Muscle of back (tissue), 11 donors: ENCODE measurements around the gene FOXN3. TPM values are rescaled to one million over a fixed set of nuclear protein-coding genes. Genes with fewer than 3 reads are reported as not detected.
"Not testable (repeated sequence)": the region's sequence is repeated elsewhere in the genome, so short reads cannot be mapped to it uniquely, and the experiment has no call there.

Experiments used
- DNase-seq, 3 donors: peaks; one replicate each; pipeline versions ENCODE4 v3.0.0 to v3.0.0-alpha.2; 2013
- polyA plus RNA-seq, 10 donors: library from polyadenylated mRNA; unstranded; fragments of 120-200 nt; gene quantifications; one replicate each; pipeline ENCODE4 v1.2.1, GENCODE V29; 2013; ENCODE audit not compliant: insufficient read length in 10 of 10

The FOXN3 gene
- polyA plus RNA-seq, 10 donors = 58.4 to 84.8 (median 68.2) TPM

GRCh38 chr14:89255852-89256251, 161.2 kb downstream of the FOXN3 start:
- DNase-seq = no peak

DNA sequence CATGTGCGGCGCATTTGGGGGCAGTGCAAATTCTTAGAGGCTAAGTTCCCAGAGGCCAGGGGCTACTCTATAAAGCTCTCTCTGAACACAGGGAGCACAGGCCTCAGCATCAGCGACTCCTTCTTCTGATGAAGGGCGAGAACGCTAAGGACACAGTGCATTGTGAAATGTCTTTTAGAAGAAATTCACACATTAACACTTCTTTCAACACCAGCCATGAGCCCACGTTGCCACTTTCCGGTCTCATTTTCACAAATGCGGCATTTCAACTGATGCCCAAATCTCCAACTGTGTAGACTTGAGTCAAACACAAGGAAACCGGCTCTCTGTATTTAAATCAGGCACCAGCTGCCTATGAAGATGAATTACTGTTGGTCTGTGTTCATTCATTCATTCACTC, 162.0 kb downstream of the FOXN3 start:
- no peak for DNase-seq

DNA sequence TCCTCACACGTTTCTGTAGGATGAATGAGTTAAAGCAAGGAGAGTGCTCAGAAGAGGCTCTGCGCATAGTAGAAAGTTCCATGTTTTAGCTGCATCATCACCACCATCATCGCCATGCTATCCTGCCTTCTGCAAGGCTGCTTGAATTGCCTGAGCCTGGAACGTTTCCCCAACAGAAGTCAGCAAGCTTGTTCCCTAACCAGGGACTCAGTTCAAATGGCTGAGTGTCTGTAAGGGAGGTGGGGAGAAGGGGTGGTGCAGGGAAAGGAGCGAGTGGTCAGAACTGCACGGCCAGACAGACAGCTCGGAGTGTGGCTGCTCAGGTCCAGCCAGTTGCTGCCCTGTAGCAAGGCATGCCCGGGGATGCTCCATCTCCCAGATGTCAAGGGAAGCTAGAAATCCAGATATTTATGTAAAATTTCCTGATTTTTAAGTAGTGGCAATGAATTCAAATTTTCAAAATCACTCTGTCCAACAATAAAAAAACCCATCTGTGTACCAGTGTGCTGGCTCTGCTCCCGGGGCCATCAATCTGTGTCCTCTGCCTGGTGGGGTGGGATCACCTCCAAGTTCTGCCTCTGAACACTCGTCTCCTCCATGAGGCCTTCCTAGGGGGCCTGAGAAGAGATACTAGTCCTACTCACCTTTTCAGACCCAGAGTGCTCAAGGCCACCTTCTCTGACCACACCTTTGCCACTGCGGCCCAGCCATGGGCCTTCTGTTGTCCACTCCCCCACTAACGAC, 162.7 kb downstream of the FOXN3 start:
- no peak for DNase-seq

DNA sequence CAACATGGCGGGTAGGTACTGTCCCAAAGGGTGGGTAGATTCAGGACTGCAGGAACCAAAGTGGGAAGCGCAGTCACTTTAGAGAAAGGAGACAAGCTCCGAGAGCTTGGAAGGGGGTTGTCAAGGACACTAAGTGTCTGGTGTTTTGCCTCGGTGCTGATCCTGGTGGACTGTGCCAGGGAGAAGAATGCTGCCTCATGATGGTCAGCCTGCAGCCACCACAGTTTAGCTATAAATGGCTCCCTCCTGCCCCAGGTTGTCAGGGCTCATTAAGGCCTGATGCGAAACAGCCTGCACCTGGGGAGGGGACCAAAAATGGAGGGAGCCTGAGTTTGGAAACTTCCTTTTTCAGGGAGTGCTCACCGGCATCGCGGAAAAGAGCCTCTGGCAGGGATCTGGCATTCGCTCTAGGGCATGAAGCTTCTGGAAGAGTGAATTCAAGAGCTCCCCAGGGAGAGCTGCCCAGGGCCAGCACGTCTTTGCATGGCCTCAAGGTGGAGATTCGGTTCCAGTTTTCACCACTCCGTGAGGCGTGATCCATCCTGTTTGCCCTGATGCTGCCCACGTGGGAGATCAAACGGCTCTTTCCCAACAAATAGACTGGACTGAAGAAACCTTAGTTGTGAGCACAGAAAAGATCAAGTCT, 164.0 kb downstream of the FOXN3 start:
- DNase-seq = no peak

GRCh38 chr14:89251061-89251460, 166.0 kb downstream of the FOXN3 start:
- DNase-seq = no peak

DNA sequence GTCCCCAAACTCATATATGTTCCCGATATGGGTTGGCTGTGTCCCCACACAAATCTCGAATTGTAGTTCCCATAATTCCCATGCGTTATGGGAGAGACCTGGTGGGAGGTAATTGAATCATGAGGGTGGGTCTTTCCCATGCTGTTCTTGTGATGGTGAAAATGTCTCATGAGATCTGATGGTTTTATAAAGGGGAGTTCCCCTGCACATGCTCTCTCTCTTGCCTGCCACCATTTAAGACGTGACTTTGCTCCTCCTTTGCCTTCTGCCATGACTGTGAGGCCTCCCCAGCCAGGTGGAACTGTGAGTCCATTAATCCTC, 166.4 kb downstream of the FOXN3 start:
- DNase-seq = not testable (repeated sequence)

- no peak for DNase-seq
These were observed 166.9 kb downstream of the FOXN3 start for GRCh38 chr14:89249972-89250654.

GRCh38 chr14:89249065-89249695, 167.9 kb downstream of the FOXN3 start:
- peak in 1 of 3 donors; percentile 34 for DNase-seq

- no peak for DNase-seq
These were observed 168.5 kb downstream of the FOXN3 start for GRCh38 chr14:89248411-89249064.

DNA sequence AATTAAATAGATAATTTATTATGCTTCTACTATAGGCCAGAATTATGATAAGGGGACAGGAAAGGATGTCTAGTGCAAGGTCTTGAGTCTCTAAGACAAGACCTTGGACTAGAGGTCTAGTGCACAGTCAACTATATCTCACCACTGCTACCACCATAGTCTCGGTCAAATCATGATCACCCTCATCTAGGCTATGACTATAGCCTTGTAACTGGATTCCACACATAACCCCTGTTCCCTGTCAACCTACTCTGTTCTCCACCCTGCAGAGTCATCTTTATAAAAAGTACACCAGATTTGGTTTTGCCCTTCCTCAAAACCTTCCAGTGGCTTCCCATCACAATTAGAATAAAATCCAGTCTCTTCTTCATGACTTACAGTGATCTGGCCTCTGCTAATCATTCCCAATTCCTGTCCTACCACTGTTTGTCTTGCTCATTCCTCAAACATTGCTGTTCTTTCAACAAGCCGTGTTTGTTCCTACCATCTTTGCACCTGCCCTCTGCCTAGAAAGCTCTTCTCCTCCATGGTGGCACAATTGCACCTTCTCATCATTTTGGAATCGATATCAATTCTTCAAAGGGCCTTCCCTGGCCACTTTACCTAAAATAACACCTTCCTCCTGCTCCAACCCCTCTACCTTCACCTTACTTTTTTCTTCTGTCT, 169.4 kb downstream of the FOXN3 start:
- DNase-seq = no peak

- no peak for DNase-seq
These were observed 170.7 kb downstream of the FOXN3 start for GRCh38 chr14:89246290-89246689.

GRCh38 chr14:89245802-89246201, 171.2 kb downstream of the FOXN3 start:
- no peak for DNase-seq

- no peak for DNase-seq
These were observed 172.3 kb downstream of the FOXN3 start for GRCh38 chr14:89244720-89245119.

DNA sequence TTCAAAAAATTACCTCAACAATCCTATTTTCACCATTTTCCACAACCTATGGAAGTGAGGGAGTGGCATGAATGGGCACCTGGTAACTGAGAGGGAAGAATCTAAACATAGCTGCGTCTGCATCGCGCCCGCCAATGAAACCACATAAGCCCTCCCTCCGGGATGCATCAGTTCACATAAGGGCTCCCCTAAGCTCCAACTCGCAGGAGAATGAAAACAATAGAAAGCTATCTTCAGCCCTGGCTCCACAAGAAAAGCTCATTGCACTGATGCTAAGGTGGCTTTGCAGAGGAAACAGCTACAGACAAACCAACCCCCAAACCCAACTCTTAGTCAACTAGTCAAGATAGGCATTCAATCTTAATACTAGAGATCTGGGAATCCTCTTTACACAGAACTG, 173.3 kb downstream of the FOXN3 start:
- DNase-seq = no peak

DNA sequence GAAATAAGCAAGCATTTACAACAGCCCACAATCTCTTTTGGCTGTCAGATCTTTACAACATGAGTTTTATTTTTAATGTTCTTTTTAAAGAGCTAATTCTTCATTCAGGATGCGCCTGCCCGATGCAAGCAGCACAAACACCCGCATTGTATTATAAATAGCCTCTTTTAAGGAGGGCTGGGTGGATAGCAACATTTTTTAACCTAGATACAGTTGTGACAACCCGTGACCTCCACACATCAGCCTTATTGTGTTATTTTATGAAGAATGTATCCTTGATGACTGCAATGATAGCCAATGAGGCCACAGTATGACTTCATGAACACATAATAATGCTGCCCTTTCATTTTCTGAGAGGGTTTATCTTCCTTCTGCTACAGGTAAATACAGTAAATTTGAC, 173.7 kb downstream of the FOXN3 start:
- no peak for DNase-seq

DNA sequence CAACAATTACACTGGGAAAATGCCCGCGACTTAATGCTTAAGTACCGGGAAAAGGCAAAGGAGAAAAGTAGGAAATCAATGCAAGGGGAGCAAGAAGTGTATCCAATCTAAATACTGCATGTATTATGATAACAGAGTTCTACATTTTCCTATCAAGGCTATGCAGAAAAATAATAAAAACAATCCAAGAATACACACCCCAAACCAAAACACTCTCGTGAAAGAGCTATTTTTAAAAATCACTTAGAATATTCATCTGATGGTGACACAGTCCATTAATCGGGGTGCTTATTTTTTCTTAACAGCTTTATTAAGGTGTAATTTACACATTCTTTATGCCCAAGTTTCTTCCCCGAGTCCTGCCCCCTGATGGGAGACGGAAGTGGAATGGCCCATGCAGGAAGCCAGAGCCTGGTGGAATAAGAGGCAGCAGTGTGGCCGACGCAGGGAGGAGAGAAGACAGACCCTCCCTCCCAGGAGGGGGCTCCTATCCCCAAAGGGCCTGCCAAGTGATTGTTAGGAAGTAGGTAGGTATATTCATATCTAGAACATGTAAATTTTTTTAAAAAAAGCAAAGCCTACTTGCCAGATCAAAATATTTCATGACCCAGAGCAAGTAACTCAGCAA, 174.3 kb downstream of the FOXN3 start:
- DNase-seq = no peak

DNA sequence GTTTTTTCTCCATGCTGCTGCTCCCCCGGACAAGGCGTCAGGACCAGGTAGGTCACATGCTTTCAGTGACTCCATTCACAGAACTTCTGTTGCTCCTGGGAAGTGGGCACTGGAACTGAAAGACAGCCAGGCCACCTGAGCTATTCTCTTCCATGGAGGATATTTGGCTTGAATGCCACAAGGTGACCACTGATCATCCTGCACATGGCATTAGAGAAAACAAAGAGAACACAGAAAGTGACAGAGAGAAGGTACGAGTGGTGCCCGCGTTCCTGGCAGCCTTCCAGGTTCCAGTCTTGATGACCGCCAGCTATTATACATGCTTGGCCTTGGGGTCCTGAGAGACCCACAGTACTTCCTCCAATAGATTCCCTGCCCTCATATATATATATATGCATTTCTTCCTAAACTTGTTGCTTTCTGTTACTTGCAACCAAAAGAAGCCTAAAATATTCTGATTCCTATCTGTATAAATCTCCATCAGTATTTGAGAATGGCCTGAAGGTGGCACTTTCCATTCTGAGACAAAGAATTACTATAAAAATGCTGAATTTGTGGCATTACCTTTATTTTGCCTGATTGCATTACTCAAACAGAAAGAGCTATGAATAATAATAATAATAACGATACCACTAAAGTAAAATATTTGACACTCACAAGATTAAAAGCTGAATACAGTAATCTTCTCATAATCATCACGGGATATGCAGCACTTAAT, 174.9 kb downstream of the FOXN3 start:
- no peak for DNase-seq

DNA sequence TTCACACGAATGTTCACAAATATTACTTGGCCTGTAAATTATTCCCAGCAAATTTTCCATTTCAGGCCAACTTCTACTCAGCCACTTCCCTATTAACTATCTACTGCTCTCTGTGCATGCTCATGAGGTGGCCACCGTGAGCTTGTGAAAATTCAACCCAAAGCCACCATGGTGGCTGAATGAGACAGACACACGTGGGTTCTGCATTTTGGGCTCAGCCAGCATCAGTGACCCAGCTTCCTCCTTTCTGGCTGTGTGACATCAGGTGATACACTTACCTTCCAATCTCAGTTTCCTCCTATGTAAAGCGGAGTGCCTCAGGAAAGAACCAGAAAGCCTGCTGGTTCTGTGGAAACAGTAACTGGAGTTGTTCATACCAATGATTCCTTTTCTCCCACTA, 175.8 kb downstream of the FOXN3 start:
- DNase-seq = no peak

DNA sequence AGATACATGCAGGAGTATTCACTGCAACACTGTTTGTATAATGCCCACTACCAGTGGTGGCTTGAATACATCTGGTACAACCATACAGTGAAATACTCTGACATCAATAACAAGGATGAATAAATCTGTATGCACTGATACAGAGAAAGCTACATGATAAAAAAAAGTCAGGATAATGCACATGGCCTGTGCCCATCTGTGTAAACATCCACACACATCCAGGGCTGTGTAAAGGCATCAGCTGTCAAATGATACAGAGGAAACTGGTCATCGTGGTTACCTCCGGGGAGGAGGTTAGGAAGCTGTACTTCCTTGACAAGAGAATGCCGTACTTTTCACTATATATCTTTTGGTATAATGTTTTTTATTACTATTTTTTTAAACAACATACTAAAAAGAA, 176.6 kb downstream of the FOXN3 start:
- DNase-seq = no peak

DNA sequence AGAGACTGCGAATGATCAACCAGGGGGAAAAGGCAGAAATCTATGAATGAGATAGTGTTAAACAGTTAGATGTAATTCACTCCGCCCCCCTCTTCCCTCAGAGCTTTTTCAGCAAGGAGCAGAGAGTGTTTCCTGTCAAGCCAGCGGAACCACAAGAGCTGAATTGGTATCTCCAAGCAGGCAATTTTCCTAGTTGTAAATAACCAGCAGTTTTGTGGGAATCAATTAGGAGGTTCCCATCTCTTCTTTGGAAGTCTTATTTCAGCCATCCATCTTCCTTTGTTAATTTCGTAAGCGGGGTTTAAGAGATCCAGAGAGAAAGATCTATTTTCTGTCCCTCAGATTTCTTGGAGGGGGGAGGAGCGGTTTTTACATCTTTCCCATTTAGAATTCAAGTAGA, 178.0 kb downstream of the FOXN3 start:
- DNase-seq = no peak
